Measurements from ENCODE around the gene PRKAA1.
"Not testable (repeated sequence)": the region's sequence is repeated elsewhere in the genome, so short reads cannot be mapped to it uniquely, and the experiment has no call there.

PRKAA1 gene

DNA sequence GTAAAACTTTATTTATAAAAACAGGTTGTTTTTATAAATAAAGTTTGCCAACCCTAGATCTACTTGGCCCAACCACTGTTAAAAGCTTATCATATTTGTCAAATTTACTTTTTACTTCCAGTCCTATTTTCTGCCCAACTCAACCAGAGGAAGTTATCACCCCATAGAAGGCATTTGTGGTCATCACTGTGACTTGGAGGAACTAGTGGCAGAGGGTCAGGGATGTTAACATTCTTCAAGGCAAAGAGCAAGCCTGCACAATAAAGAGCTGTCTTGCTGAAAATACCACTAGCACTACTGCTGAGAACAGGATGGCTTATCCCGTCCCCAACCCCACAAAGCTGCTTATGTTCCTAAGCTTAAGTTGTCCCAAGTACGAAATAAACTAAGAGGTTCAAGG lies 64.7 kb downstream of the PRKAA1 start:
- no peaks in the 10 kb centered on the region for H3K9me3 ChIP-seq (ENCODE audit: control insufficient read depth, insufficient read depth, low read length)
- H3K36me3 ChIP-seq (ENCODE audit: control insufficient read depth, insufficient read depth, low read length) = no peaks in the 10 kb centered on the region
- no CpG with 5 or more reads among the region's 2 CpGs for WGBS (ENCODE audit: insufficient coverage, insufficient read length)
- no peak for DNase-seq (ENCODE audit: low read depth, low spot score)
- H3K4me3 ChIP-seq (ENCODE audit: low read length) = no peak overlapping the region
- no peak overlapping the region for H3K27ac ChIP-seq (ENCODE audit: low read length)
- H3K4me1 ChIP-seq (ENCODE audit: control insufficient read depth, insufficient read depth, low read length) = no peaks in the 10 kb centered on the region
- H3K27me3 ChIP-seq (ENCODE audit: control insufficient read depth, insufficient read depth, low read length) = no peaks in the 10 kb centered on the region

DNA sequence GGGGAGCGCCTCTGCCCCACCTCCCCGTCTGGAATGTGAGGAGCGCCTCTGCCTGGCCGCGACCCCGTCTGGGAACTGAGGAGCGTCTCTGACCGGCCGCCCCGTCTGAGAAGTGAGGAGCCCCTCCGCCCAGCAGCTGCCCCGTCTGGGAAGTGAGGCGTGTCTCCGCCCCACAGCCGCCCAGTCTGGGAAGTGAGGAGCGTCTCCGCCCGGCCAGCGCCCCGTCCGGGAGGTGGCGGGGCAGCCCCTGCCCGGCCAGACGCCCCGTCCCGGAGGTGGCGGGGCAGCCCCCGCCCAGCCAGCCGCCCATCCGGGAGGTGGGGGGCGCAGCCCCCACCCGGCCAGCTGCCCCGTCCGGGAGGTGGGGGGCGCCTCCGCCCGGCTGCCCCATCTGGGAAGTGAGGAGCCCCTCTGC lies 75.7 kb downstream of the PRKAA1 start:
- not testable (repeated sequence) for H3K27ac ChIP-seq (ENCODE audit: low read length); H3K27me3 ChIP-seq (ENCODE audit: control insufficient read depth, insufficient read depth, low read length); H3K9me3 ChIP-seq (ENCODE audit: control insufficient read depth, insufficient read depth, low read length); H3K4me1 ChIP-seq (ENCODE audit: control insufficient read depth, insufficient read depth, low read length); H3K36me3 ChIP-seq (ENCODE audit: control insufficient read depth, insufficient read depth, low read length); H3K4me3 ChIP-seq (ENCODE audit: low read length); DNase-seq (ENCODE audit: low read depth, low spot score)
- WGBS (ENCODE audit: insufficient coverage, insufficient read length) = no CpG with 5 or more reads among the region's 37 CpGs

- Histone ChIP-seq H3K4me3 (ENCODE audit: low read length) (no peak overlapping the region), H3K27ac (ENCODE audit: low read length) (no peak overlapping the region), H3K4me1 (ENCODE audit: control insufficient read depth, insufficient read depth, low read length) (no peaks in the 10 kb centered on the region), H3K27me3 (ENCODE audit: control insufficient read depth, insufficient read depth, low read length) (no peaks in the 10 kb centered on the region), H3K36me3 (ENCODE audit: control insufficient read depth, insufficient read depth, low read length) (no peaks in the 10 kb centered on the region), H3K9me3 (ENCODE audit: control insufficient read depth, insufficient read depth, low read length) (no peaks in the 10 kb centered on the region)
- no peak for DNase-seq (ENCODE audit: low read depth, low spot score)
Measured at GRCh38 chr5:40720069-40720468, 78.1 kb downstream of the PRKAA1 start.

DNA sequence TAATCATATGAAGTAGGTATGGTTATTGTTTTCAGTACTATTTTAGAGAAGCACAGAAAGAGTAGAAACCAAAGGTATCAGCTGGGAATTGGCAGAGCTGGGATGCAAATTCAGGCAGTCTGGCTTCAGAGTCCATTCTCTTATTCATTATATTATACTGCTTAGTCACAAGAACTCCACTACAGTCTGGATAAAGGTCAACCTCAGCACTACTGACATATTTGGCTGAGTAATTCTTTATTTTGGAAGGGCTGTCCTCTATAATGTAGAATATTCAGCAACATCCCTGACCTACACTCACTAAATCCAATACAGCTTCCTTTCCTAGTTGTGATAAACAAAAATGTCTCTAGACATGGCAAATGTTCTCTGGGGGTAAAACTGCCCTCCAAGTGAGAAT lies 80.9 kb downstream of the PRKAA1 start:
- H3K36me3 ChIP-seq (ENCODE audit: control insufficient read depth, insufficient read depth, low read length) = no peaks in the 10 kb centered on the region
- H3K27ac ChIP-seq (ENCODE audit: low read length) = no peak overlapping the region
- DNase-seq (ENCODE audit: low read depth, low spot score) = no peak
- no peaks in the 10 kb centered on the region for H3K9me3 ChIP-seq (ENCODE audit: control insufficient read depth, insufficient read depth, low read length)
- no peaks in the 10 kb centered on the region for H3K4me1 ChIP-seq (ENCODE audit: control insufficient read depth, insufficient read depth, low read length)
- H3K4me3 ChIP-seq (ENCODE audit: low read length) = no peak overlapping the region
- H3K27me3 ChIP-seq (ENCODE audit: control insufficient read depth, insufficient read depth, low read length) = no peaks in the 10 kb centered on the region

DNA sequence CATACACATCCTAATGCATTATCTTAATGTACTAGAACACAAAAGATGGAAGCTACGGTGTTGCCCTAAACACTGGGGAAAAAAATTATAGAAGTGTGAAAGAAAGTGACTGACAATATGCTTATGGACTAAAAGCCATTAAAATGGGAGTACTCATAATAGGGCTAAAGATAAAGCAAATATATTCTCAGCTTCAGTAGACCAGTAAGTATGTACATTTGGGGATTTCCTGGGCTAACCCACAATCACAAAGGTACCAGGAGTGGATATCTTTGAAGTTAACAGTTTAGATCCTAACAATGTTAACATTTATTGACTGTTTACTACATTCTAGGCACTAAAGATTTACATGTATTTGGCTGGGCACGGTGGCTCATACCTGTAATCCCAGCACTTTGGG lies 81.6 kb downstream of the PRKAA1 start:
- H3K4me1 ChIP-seq (ENCODE audit: control insufficient read depth, insufficient read depth, low read length) = no peaks in the 10 kb centered on the region
- H3K4me3 ChIP-seq (ENCODE audit: low read length) = no peak overlapping the region
- WGBS (ENCODE audit: insufficient coverage, insufficient read length) = no CpG with 5 or more reads among the region's 2 CpGs
- no peaks in the 10 kb centered on the region for H3K36me3 ChIP-seq (ENCODE audit: control insufficient read depth, insufficient read depth, low read length)
- no peaks in the 10 kb centered on the region for H3K27me3 ChIP-seq (ENCODE audit: control insufficient read depth, insufficient read depth, low read length)
- no peak overlapping the region for H3K27ac ChIP-seq (ENCODE audit: low read length)
- no peaks in the 10 kb centered on the region for H3K9me3 ChIP-seq (ENCODE audit: control insufficient read depth, insufficient read depth, low read length)
- no peak for DNase-seq (ENCODE audit: low read depth, low spot score)

DNA sequence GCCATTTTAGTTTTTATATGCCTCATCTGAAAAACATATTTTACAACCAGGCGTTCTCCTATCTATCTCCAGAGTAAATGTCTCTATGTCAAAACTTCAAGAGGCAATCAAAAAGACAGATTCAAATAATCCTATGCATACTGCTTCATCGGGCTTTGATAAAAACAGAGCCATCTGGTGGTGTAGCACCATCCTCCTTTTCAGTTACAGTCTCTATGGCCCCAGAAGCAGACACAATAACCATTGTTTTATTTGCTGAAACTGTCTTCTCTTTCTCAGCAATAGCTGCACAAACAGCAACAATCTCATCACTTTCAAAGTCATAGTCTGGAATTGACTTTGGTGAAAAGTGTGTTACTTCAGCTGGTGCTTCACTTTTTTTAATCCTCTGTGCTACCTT lies 82.2 kb downstream of the PRKAA1 start:
- no peaks in the 10 kb centered on the region for H3K4me1 ChIP-seq (ENCODE audit: control insufficient read depth, insufficient read depth, low read length)
- H3K27me3 ChIP-seq (ENCODE audit: control insufficient read depth, insufficient read depth, low read length) = no peaks in the 10 kb centered on the region
- no peak overlapping the region for H3K4me3 ChIP-seq (ENCODE audit: low read length)
- no peak overlapping the region for H3K27ac ChIP-seq (ENCODE audit: low read length)
- no peaks in the 10 kb centered on the region for H3K36me3 ChIP-seq (ENCODE audit: control insufficient read depth, insufficient read depth, low read length)
- H3K9me3 ChIP-seq (ENCODE audit: control insufficient read depth, insufficient read depth, low read length) = no peaks in the 10 kb centered on the region
- no peak for DNase-seq (ENCODE audit: low read depth, low spot score)
- no CpG with 5 or more reads among the region's 2 CpGs for WGBS (ENCODE audit: insufficient coverage, insufficient read length)

GRCh38 chr5:40714001-40714400 lies 84.2 kb downstream of the PRKAA1 start:
- Histone ChIP-seq H3K4me1 (ENCODE audit: control insufficient read depth, insufficient read depth, low read length) (no peaks in the 10 kb centered on the region), H3K36me3 (ENCODE audit: control insufficient read depth, insufficient read depth, low read length) (no peaks in the 10 kb centered on the region), H3K27ac (ENCODE audit: low read length) (no peak overlapping the region), H3K27me3 (ENCODE audit: control insufficient read depth, insufficient read depth, low read length) (no peaks in the 10 kb centered on the region), H3K4me3 (ENCODE audit: low read length) (no peak overlapping the region), H3K9me3 (ENCODE audit: control insufficient read depth, insufficient read depth, low read length) (no peaks in the 10 kb centered on the region)
- no peak for DNase-seq (ENCODE audit: low read depth, low spot score)

GRCh38 chr5:40710575-40710974 lies 87.6 kb downstream of the PRKAA1 start:
- H3K9me3 ChIP-seq (ENCODE audit: control insufficient read depth, insufficient read depth, low read length); H3K27me3 ChIP-seq (ENCODE audit: control insufficient read depth, insufficient read depth, low read length); H3K4me1 ChIP-seq (ENCODE audit: control insufficient read depth, insufficient read depth, low read length): not testable (repeated sequence)

More at GRCh38 chr5:40710575-40710974, 87.6 kb downstream of the PRKAA1 start:
- not testable (repeated sequence) for H3K4me3 ChIP-seq (ENCODE audit: low read length); DNase-seq (ENCODE audit: low read depth, low spot score); H3K27ac ChIP-seq (ENCODE audit: low read length); H3K36me3 ChIP-seq (ENCODE audit: control insufficient read depth, insufficient read depth, low read length)
